ENCODE results near the gene LYRM2.

LYRM2 gene

DNA sequence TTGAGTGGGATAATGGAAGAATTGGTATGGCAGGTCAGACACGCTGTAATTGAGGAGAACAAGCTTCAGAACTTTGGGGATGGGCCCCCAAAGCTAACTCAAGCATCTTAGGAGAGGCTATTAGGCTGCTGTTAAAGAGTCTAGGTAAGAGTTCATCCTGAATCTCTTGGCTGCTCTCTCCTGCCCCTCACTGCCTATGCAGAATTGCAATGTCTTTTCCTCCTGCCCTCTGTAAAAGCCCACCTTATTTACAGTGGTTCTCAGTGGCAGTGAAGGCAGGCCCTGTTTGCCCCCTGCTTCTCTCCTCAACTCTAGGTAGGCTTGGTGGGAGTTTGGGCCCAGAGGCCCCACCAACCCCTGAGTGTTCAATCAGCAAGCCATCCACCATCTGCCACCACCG lies 55.0 kb downstream of the LYRM2 start:
- TF ChIP-seq, protein P1, sequence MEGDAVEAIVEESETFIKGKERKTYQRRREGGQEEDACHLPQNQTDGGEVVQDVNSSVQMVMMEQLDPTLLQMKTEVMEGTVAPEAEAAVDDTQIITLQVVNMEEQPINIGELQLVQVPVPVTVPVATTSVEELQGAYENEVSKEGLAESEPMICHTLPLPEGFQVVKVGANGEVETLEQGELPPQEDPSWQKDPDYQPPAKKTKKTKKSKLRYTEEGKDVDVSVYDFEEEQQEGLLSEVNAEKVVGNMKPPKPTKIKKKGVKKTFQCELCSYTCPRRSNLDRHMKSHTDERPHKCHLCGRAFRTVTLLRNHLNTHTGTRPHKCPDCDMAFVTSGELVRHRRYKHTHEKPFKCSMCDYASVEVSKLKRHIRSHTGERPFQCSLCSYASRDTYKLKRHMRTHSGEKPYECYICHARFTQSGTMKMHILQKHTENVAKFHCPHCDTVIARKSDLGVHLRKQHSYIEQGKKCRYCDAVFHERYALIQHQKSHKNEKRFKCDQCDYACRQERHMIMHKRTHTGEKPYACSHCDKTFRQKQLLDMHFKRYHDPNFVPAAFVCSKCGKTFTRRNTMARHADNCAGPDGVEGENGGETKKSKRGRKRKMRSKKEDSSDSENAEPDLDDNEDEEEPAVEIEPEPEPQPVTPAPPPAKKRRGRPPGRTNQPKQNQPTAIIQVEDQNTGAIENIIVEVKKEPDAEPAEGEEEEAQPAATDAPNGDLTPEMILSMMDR (conservative IDR thresholded peaks at IDR 0.05; ENCODE audit: low read depth) = no peak
- H3K27ac ChIP-seq = no peak overlapping the region
- ChIA-PET POLR2A (ENCODE audit: low non-redundant PET) (no interaction called here), CTCF (no interaction called here)
- DNase-seq (ENCODE audit: low spot score) = no peak

DNA sequence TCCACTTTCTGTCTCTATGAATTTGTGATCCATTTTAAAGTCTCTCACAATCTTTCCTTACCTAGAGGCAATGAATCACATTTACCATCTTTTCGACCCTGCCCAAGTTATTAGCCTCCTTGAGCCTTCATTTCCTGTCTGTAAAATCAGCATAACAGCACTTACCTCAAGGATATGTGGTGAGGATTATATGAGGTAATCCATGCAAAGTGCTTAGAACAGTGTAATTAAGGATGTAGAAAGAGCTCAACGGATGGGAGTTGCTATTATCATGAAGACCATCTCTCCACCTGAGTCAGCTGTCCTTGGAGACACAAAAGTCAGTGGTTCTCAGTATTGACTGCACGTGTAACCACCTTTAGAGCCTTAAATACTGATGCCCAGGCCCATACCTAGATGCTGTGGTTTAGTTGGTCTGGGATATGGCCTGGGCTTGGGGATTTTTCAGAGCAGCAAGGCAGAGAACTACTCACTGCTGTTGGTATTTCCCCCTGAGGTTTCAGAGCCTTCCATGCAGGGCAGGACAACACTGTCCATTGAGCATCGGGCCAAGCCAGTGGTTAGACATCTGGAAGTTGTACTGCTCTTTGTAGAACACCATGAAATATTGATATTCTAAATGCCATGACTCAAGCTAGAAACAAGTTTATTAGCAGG lies 55.8 kb downstream of the LYRM2 start:
- DNase-seq (ENCODE audit: low spot score) = no peak
- TF ChIP-seq, protein P1 (conservative IDR thresholded peaks at IDR 0.05; ENCODE audit: low read depth) = no peak
- POLR2A ChIA-PET (ENCODE audit: low non-redundant PET) = no interaction called here
- CTCF ChIA-PET = no interaction called here
- H3K27ac ChIP-seq = no peak overlapping the region

DNA sequence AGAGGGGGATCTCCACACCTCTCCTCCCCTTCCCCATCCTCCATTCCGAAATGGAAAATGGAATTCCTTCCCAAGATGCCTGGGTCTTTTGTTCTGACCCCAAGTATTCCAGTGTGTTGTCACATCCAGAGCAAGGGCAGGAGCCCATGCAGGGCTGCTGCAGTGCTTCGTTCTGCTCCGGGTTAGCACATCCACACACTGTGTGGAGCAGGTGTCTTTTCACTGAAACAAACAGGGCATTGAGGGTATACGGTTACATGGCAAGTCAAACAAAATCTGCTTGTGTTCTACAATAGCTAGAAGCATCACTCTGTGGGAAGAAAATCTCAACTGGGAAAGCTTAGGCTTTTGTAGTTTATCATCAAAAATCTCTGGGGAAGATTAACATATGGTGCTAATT lies 56.9 kb downstream of the LYRM2 start:
- CTCF ChIA-PET = interaction anchor here (1.0 kb wide), 1 partner anchor 209 kb away, joined by 3 read pairs; no protein-coding TSS in a partner anchor
- POLR2A ChIA-PET (ENCODE audit: low non-redundant PET) = no interaction called here
- DNase-seq (ENCODE audit: low spot score) = no peak
- TF ChIP-seq, protein P1 (conservative IDR thresholded peaks at IDR 0.05; ENCODE audit: low read depth) = no peak
- H3K27ac ChIP-seq = no peak overlapping the region

DNA sequence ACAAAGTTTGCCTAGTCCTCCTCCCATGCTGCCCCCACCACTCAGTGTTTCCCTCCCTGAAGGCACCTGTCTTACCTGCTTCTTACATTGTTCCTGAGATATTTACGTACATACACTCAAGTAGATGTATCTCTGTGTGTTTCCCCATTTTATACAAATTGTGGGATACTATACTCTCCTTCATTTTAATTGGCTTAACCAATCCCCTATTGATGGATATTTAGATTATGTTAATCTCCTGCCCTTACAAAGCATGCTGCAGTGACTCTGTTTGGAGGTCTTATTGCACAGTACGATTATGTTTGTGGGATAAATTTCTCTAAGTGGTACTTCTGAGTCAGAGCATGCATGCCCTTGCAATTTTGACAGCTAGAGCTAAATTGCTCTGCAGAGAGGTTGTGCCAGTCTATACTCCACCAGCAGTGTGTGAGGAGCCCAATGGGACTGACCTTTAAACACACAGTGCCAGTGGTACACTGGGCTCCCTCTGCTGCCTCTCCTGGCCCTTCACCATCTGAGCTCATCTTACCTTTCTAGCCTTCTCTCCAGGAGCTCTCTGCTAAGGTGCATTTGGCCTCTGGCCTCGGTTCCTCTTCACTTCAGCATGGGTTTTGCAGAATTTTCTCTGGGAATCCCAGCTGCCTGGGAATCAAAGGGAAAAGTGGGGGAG lies 57.4 kb downstream of the LYRM2 start:
- TF ChIP-seq, protein P1 (conservative IDR thresholded peaks at IDR 0.05; ENCODE audit: low read depth) = no peak
- ChIA-PET POLR2A (ENCODE audit: low non-redundant PET) (no interaction called here), CTCF (interaction anchor here (0.5 to 1.0 kb wide), 2 partner anchors 18 to 209 kb away, joined by 3 to 5 read pairs; no protein-coding TSS in a partner anchor)
- no peak overlapping the region for H3K27ac ChIP-seq
- no peak for DNase-seq (ENCODE audit: low spot score)

DNA sequence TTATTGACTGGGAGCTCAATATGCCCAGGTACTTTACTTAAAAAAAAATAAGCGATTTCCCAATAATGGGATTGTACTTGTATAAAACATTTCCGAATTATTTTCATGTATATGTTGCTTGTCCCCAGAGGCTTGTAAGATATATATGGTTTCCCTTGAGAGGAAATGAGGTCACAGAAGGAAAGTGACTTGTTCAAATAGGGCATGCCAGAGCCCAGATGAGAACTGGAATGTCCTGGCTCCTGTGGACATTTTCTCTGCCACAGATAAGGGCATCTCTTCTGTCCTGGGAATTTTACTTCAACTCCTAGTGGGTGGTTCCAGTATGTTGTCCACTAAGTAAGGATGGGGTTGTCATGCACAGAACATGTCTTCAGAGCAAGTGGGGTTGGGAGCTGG lies 63.0 kb downstream of the LYRM2 start:
- ChIA-PET POLR2A (ENCODE audit: low non-redundant PET) (no interaction called here), CTCF (no interaction called here)
- DNase-seq (ENCODE audit: low spot score) = no peak
- TF ChIP-seq, protein P1 (conservative IDR thresholded peaks at IDR 0.05; ENCODE audit: low read depth) = no peak
- H3K27ac ChIP-seq = no peak overlapping the region

DNA sequence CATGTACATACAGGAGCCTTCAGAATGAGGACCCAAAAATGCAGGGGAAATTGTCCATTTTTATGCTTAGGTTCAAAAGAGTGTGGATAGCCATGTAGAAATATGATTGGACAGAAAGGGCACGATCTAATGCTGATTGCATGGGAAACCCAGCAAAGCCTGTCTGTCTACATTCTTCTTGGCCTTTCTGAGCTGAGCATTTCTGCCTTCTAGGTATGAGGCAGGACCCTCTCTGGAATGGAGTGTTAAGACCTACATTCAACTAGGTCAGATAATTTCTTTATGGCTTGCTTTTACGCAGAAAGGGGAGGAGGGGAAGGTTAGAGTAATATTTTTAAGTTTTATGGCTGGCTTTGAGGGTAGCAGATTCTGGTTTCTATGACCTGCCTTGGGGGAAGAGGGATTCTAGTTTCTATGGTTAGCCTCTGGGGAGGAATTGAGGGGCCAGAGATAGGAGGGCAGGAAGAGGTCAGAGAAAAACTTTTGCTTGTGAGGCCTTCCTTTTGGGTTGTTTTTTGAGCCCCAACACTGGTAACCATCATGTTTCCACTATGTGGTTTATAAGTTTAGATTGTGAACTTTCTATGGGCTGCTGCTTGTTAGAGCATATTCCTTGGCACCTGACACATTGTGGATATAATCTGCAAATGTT lies 63.5 kb downstream of the LYRM2 start:
- TF ChIP-seq, protein P1 (conservative IDR thresholded peaks at IDR 0.05; ENCODE audit: low read depth) = no peak
- POLR2A ChIA-PET (ENCODE audit: low non-redundant PET) = no interaction called here
- no peak for DNase-seq (ENCODE audit: low spot score)
- H3K27ac ChIP-seq = no peak overlapping the region
- CTCF ChIA-PET = no interaction called here

Data from RWPE1 (cell line).